Inflammatory macrophage treated with lipopolysaccharide for 1 hour (primary cell): ENCODE results near the gene NEDD1.

ENCODE experiments used
- DNase-seq, 2 donors: peaks; one replicate each; pipeline ENCODE4 v3.0.0-alpha.2; 2020 to 2022

NEDD1 gene

DNA sequence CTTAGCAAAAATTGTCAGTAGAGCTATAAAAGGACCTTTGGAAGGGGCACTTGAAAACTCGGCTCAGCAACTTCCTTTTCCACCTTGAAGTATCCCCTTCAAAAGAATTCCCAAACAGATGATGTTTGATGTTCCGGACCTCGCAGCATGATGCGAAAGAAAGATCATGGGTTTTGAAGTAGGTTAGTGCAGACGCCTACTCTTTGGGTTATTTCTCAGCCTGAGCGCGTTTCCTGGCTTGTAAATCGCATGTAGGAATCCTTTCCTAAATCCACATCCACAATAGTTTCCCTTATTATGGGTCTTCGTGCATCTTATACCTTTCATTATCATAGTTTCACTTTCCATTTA, 584 bp upstream of the NEDD1 start:
- DNase-seq: no peak

GRCh38 chr12:96907671-96908422, 790 bp downstream of the NEDD1 start:
- peak in 1 of 2 donors; percentile 35 for DNase-seq

DNA sequence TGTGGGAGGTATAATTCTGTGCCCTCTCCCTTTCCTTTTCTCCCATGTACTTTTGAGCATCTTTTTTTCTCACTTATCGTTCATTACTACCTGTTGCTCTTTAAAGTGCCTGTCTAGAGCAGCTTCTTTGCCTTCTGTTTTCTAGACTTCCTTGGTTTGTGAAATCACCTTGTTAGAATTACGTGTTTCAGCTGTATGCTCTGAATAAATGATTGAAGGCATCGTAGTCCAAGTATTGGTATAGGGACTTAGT, 1.3 kb downstream of the NEDD1 start:
- DNase-seq: no peak

DNA sequence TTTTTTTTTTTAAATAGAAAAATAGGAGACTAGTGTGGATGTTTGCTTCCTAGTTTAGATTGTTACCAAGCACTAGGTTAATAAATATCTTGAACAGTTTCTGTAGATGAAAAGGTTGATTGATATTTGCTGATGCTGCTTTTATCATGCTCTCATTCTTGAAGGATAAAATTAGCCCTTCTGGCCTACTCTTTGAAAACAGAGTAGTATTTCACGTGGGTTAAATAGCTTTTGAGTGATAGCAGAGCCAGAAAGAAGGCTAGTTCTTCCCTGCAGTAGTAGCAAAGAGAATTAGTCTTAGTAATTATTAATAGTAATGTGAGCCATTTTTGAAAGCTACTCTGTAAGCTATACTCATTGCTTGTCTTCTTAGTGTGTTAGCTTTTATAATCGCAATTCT, 5.2 kb downstream of the NEDD1 start:
- no peak for DNase-seq

GRCh38 chr12:96912943-96913342, 5.9 kb downstream of the NEDD1 start:
- DNase-seq: no peak

DNA sequence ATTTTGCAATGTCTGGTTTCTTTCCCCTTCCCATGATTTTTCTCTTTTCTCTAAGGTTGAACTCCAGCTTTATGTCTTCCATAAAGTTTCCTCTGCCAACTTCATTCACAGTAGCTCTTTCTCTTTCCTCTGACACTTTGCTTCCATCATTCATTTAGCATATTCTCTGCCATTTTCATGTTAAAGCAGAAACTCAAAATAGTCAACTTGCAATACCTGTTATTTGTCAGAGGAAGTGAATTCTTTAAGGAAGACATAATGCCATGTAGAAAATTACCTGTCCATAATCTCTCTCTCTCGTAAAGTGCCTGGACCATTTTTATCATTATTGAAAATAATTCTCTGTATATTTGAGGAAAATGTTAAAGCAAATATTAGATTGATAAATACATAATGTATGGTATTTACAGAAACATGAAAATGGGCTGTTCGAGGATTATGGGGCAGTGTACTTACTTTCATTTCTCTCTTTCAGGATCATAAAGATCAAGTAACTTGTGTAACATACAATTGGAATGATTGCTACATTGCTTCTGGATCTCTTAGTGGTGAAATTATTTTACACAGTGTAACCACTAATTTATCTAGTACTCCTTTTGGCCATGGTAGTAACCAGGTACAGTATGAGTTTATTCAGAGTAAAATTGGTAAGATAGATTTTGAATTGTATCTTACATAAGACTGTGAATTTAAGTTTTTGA, 12.6 kb downstream of the NEDD1 start:
- DNase-seq: peak in 1 of 2 donors; percentile 6

- DNase-seq: no peak
Measured at GRCh38 chr12:96948782-96949181, 41.7 kb downstream of the NEDD1 start.

GRCh38 chr12:96979532-96979931, 72.5 kb downstream of the NEDD1 start:
- DNase-seq: no peak

- DNase-seq: no peak
Measured at GRCh38 chr12:96980991-96981414, 73.9 kb downstream of the NEDD1 start.

DNA sequence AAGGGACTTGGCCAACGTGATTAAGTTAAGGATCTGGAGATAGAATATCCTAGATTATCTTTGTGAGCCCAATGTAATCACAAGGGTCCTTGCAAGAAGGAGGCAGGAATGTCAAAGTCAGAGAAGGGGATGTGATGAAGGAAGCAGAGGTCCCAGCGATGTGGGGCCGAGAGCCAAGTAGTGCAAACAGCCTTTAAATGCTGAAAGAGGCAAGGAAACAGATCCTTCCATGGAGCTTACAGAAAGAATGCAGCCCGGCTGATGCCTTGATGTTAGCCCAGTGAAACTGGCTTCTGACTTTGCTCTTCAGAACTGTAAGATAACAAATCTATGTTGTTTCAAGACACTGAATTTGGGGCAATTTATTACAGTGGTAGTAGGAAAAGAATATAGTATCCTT, 74.9 kb downstream of the NEDD1 start:
- DNase-seq: no peak

DNA sequence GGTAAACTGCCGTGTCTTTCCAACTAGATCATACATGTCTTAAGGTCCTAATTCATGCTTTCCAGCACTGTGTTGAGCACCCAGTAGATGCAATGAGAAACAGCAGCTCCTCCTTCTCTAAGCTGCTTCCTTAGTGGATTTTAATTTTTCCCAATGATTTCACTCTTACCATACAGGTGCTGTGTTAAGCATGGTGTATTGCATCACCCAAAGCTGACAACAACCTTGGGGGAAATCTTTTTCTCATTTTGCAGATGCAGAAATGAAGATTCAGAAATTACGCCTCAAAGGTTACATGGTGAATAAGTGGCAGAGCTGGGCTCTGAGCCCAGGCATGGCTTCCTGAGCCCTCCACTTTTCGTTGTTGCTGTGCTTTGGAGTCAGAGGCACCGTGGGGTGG, 75.6 kb downstream of the NEDD1 start:
- DNase-seq: no peak

GRCh38 chr12:96985515-96986362, 78.7 kb downstream of the NEDD1 start:
- peak in 1 of 2 donors; percentile 10 for DNase-seq

- peak; percentile 10 to 39 for DNase-seq
Measured at GRCh38 chr12:96986883-96987523, 79.9 kb downstream of the NEDD1 start.

DNA sequence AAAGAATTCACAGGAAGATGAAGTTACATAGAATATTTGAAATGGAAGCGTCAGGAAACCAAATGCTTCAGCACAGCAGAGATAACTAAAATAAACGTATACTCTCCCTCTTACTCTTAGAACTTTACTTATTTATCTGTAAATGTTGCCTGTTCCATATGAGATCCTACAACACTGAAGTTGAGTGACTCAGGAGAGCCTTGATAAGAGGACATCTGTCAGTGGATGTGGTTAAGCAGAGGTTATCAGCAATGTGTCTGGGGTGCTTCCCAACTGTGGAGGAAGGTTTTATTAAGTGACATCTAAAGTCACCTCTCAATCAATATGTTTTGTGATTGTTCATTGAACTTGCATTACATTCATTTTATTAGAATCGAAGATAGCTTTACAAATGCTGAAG, 81.9 kb downstream of the NEDD1 start:
- no peak for DNase-seq

DNA sequence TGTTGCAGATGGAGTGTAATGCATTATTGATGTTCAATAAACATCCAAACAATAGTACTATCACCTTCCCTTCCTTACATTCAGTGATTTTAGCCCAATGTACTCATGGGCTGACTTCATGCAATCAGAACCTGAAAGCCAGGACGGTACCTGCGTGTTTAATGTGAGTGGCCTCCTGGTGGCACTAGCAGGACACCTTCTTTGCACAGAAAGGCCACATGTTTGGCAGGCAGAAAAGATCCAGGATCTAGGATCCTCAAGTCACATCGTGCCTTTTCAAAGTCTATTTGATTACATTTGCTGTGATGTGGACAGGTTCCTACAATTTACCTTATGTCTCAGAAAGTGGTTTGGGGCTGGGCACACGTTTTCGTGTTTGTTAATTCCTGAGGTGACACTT, 82.9 kb downstream of the NEDD1 start:
- no peak for DNase-seq

GRCh38 chr12:96994900-96995299, 87.8 kb downstream of the NEDD1 start:
- no peak for DNase-seq

DNA sequence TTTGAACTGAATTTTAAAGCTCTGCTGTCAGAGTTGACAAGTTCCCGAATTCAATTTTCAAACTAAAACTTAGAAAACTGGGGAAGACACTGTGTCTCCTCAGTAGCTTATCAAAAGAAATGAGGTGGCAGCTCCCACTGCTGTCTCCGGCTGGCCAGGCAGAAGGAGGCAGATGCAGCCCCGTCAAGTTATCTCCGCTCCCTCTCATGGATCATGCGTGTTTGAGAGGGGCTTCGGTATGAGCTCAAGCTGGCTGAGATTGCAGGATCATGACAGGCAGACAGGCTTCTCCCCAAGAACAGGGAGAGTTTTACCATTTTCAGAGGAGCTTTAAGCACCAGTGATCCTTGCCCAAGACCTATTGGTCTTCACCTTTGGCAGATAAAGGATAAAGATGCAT, 88.8 kb downstream of the NEDD1 start:
- DNase-seq: no peak

GRCh38 chr12:96997797-96998484, 90.9 kb downstream of the NEDD1 start:
- DNase-seq: no peak

GRCh38 chr12:97003276-97003675, 96.2 kb downstream of the NEDD1 start:
- DNase-seq: no peak
